GM18951 (cell line): ENCODE measurements around the gene AGXT.

ENCODE experiments used
- POLR2A ChIP-seq: IDR thresholded peaks from 4 replicates; pipeline ENCODE4 v1.6.1; 2011; ENCODE audit warnings: mild to moderate bottlenecking; ENCODE audit not compliant: insufficient read length, insufficient read depth; ENCODE audit errors: extremely low read depth
- in situ Hi-C: fragments of 300-500 bp; cut with MboI; formaldehyde crosslinking; loops from one replicate; pipeline ENCODE4 v1.12.0; 2022; ENCODE audit warnings: low sequenced_read_pairs, mixed read lengths, inconsistent platforms; ENCODE audit not compliant: unreplicated experiment

Gene AGXT

DNA sequence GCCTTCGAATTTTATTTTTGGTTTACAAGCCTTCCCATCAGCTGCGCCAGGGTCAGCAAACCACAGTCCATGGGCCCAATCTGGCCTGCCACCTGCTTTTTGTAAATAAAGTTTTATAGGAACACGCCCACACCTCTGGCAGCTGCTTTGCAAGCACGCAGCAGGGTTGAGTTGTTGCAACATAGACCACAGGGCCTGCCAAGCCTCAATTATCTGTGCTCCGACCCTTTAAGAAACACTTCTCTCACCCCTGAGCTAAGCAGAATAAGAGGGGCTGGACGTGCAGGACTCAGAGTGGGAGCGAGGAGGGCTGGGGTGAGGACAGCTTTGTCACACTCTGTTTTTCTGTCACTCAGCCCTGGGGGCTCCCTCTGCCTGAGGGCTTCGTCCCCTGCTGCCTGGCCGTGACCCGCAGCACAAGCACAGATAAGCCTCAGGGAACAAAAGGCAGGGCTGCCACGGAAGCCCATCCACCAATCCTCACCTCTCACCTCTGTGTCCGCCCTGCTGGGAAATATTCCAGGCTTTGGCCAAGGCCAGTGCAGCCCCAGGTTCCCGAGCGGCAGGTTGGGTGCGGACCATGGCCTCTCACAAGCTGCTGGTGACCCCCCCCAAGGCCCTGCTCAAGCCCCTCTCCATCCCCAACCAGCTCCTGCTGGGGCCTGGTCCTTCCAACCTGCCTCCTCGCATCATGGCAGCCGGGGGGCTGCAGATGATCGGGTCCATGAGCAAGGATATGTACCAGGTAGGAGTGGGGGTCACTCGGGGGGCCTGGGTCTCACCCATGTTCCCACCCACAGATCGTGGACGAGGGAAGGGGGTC, at the start of gene AGXT:
Gene AGXT (plus strand): TSS at position 539 of the 823 bp plus-strand sequence. CDS start 42 bp downstream, at position 581.
- TF ChIP-seq POLR2A = no peak
- in situ Hi-C loops = no loop called here

DNA sequence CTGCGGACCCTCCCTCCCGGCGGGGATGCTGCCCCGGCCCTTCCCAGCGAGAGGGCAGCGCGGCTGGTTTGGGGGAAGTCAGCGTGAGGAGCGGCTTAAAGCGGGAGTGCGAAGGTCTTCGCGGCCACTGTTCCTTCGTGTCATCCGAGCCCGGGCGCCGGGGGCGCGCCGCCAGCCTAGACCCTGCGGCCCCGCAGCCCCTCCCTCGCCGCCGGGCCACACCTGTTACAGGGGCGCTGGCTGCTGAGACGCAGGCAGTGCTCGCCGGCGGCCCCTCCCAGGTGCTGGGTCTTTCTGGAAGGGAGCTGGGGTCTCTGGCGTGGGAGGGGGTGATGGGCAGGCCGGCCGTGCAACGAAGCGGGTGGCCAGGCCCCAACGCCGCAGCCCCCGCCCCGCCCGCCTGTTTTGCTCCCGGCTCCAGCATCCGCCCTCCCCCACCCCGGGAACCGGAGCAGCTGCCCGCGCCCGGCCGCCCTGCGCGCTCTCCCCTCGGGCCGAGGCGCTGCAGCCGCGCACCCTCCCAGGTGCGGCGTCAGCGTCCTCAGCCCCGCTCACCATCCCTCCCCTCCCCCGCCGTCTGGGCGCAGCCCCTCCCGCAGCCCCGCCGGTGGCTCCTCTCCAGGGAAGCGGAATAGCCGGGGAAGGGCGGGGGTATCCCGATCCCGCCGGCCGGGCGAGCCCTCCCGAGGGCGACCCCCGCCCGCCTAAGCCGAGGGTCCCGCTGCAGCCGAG, 49.3 kb upstream of the AGXT start:
- in situ Hi-C loops = no loop called here
- TF ChIP-seq POLR2A = no peak

DNA sequence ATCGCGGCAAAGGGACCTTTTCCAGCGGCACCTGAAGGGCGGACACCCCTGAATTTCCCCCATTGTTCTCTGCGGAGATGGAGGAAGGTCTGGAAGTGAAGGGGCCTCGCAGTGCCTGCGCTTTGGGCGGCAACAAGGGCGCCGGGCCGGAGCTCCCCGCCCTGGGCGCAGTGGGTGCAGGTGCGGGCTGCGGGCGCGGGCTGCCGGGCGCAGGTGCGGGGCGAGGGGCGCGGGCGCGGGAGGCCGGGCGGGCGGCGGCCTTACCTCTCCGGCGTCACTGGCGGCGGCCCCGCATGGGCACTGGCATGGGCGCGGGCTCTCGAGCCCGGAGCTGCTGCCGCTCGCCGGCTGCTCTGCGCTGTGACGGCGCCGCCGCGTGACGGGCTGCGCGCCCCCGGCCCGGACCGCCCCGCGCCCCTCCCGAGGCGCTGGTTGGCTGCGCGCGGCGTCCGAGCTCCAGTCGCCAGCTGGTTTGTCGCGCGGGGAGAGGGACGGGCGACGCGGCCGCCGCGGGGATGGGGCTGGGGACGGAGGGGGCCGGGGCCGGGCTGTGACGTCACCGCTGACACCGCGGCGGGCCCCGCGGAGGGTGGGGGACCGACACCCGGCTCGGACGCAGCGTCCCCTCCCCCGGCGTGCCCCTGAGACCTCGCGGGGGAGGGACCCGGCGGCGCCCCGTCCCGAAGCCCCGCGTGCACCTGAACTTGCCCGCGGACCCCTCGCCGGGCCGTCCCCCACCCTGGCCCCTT, 48.6 kb upstream of the AGXT start, which contains the start of gene KIF1A:
Gene KIF1A (minus strand): TSS at position 362 of the 749 bp plus-strand sequence. CDS start 22,467 bp downstream, outside the sequence.
- no peak for TF ChIP-seq POLR2A
- in situ Hi-C loops = no loop called here

DNA sequence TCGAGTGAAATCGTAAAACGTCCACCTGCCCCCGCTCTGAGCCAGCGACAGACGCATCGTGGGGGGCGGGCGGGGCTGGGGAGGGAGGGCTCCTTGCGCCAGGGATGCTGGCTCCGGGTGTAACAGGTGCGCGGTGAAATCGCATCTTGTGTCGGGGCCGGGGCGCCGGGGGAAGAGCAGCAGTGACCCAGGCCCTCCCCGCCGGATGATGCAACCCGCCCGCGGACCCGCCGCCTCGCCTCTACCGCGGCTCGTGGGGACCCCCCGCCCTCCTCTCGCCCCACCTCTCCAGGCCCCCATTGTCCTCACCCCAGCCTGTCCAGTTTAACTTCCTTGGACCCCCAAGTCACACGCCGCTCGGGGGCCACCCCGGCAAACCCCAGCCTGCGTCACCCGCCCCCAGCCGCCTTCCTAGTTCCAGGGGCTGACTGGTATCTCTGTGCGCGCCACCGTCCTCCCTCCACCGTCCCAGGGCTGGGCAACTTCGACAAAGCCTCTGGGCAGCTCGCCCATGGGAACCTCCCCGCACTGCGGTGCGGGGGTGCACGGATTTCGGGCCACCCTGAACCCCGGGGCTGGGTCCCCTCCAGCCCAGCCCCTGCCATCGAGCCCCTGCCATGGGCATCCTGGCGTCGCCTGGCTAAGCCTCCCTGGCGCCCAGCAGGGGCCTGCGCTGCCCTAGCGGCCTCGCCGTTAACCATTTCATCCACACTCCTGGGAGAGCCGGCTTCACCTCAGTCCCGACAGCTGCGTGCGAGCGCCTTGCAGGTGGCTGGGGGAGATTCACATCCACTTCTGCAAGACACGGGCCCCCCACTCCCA, 47.8 kb upstream of the AGXT start:
- TF ChIP-seq POLR2A = no peak
- in situ Hi-C loops = no loop called here

DNA sequence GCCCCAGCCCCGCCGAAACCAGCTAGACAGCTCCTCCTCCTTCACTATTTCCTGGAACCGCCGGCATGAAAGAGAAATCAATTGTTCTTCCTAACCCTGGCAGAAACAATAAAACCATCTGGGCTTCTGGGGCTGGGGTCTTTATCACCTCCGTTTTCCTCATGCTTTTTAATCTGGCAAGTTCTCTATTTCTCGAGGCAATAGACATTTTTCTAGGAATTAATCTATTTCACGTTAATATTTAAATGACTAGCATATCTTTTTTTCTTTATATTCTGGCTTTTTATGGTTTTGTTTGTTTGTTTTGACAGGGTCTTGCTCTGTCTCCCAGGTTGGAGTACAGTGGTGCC, 47.2 kb upstream of the AGXT start:
- TF ChIP-seq POLR2A = no peak

DNA sequence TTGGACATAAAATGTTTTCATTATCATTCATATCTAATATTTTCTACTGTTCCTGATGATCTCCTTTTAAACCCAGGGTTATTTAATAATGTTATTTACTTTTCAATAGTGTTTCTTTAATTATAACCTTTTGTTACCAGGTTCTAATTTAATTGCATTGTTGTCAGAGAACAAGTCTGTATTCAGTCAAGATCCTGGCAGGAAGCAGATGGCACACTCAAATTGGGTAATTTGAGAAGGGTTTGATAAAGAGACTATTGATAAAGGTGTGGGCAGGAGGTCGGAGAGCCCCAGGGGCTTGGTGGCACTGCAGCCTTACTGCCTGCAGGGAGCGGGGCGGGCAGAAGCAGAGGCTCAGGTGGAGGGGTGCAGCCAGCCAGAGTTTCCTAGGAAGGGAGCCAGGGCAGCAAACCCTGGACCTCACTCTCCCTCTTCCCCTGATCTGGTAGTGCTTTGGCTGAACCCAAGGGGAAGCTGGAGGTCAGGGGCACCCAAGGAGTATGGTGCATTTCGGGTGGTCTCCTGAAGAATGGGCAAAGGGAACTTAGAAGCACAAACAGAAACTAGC, 46.3 kb upstream of the AGXT start:
- no peak for TF ChIP-seq POLR2A
- in situ Hi-C loops = no loop called here

More for the DNA sequence above, 47.2 kb upstream of the AGXT start:
- in situ Hi-C loops = no loop called here

DNA sequence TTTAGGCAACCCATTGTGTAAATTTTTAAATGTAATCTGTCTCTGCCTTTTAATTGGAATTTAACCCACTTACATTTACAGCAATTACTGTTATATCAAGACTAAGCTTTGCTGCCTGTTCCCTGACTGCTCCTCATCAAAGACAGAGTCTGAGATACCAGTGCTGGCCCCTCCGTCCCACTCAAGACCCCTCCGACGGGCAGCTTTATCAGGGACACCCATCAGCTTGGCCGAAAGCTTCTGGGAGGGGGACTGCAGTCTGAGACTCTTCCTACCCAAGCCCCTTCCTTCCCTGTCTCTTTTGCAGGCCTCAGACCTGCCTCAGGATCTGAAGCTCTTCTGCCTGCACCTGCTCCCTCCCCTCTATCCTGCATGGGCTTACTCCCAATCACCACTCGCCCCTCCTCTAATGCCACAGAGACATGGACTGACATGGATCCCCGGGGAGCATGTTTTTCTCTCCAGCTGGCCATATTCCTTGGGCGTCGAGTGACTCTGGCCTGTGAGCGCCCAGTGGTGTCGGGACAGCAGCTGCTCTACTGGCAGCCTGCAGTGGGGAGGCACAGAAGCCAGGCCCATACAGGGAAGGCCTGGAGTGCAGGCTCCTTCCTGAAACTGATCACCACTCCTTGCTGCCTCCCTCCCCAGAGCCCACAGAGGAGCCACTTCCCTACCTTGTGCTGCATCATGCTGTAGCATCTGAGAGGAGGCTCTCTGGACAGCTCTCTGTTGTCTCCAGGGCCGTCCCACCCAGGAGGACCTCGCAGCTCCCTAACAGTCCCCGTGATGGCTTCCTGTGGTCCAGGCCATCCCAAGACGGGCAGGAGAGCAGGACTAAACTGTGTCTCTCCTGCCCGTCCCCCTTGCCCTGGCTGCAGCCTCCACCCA, 44.9 kb upstream of the AGXT start:
- in situ Hi-C loops = no loop called here
- TF ChIP-seq POLR2A = no peak

DNA sequence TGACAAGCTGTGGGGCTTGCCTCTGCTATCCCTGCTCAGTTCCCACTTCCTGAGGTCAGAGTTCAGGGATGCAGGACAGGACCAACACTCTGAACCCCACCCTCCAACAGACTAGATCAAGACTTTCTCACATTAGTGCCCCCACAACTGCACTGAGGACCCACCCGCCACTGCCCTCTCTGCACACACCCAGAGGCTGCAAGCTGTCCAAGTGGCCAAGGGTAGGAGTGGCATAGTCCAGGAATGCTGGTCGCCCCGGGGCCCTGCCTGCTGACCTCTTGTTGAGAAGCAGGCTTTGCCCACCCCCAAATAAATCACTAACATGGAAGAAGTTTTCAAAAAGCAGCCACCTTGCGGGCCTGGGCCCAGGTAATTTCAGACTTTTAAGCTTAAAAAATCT, 43.1 kb upstream of the AGXT start:
- in situ Hi-C loops = no loop called here
- no peak for TF ChIP-seq POLR2A

DNA sequence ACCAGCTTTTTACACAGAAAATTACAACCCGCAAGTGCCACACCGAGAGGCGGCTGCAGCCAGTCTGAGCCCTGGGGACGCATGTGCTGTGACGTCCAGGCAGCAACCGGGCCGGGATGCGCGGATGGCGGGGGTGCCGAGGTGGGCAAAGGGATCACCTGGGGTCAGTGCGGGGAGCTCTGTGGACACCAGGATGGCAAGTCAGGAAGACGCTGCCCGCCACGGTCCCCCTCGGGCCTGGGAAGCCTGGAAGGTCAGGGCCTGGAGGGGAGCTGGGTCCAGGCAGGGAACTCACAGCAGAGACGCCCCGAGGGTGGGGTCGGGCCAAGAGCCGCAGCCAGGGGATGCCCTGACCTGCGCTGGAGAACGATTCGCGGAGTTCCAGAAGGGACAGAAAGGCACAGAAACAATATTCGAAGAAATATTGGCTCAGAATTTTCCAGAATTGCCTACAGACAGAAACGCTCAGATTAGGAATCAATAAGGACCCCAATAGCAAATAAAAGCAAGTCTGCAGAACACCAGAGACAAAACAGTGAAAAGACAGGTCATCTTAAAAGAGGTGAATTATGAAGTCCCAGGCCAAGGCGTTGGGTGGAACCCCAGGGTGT, 36.9 kb upstream of the AGXT start:
- in situ Hi-C loops = no loop called here
- TF ChIP-seq POLR2A = no peak

DNA sequence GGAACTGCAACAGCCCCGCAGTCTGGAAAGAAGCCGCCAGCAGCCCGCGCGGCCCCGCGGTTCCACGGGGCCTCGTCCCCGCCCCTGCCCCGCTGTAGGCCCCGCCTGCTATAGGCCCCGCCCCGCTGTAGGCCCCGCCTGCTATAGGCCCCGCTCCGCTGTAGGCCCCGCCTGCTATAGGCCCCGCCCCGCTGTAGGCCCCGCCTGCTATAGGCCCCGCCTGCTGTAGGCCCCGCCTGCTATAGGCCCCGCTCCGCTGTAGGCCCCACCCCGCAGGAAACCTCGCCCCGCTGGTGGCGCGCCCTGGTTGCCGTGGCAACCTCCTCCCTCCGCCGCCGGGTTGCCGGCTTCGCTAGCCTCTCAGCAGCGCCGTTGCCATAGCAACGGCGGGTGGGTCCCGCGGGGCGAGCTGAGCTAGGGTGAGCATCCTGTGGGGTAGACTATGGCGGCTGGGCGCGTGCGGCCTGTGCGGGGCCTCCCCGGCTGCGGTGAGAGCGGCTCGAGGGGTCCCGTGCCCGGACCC, 36.4 kb upstream of the AGXT start:
- in situ Hi-C loops = no loop called here
- TF ChIP-seq POLR2A = no peak

DNA sequence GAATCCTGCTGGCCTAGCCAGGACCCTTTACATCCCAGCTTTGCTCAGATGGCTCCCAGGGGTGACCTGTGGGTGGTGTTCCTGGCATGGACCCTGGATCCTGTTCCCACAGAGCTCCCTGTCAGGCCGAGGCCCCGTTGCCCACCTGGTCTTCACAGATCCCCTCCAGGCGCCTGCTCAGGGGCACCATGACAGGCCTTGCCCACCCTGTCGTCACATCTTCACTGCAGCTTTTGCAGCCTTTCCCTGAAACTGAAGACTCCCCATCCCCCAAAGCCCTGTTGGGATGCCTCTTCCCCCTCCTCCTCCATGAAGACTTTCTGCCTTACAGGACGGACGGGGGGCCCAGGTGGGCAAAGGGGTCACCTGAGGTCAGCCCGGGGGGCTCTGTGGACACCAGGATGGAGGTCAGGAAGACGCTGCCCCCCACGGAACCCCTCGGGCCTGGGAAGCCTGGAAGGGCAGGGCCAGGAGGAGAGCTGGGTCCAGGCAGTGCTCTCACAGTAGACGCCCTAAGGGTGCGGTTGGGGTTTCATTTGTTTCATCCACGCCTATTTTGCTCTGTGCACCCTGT, 35.6 kb upstream of the AGXT start:
- in situ Hi-C loops = no loop called here
- TF ChIP-seq POLR2A = no peak
